ENCODE measurements around the gene SLC24A2.

SLC24A2 gene

GRCh38 chr9:19754921-19755320 lies 33.9 kb downstream of the SLC24A2 start:
- no peak for DNase-seq

DNA sequence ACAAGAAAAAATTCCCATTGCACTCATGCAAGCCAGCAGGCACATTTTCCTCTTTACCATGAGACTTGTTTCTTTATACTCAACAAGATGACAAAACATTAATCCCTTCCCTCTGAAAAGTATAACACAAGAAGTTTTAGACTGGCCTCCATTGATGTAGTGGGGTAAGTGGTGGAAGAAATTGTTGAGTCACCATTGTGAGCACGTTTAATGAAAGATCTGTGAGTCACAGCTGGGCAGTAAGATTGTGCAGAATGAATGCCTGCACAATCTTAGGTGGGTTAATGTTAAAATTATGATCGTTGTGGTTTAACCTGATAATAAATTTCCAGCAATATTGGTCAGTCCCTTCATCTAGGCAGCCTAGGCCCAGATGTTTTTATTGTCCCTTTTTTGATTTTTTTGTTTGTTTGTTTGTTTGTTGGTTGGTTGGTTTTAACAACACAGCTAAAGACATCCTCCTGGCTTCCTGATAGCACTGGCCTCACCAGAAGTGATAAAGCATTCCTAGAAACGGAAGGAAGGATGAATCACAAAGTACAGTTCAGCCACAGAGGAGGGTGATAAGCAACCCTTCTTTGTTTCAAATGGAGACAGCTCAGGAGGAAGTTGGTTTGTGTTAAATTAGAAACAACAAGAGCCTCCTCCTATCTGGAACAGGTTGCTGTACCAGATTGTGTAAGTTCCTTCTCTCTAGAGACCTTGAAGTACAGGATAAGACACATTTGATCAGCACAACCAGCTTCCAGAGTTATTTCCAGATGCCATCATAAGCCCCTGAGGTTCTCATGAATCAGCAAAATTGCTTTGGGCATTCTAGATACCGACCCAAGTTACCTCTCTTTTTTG lies 40.3 kb downstream of the SLC24A2 start:
- no peak for DNase-seq

- DNase-seq = no peak
Observed at GRCh38 chr9:19746223-19746622, 42.6 kb downstream of the SLC24A2 start.

DNA sequence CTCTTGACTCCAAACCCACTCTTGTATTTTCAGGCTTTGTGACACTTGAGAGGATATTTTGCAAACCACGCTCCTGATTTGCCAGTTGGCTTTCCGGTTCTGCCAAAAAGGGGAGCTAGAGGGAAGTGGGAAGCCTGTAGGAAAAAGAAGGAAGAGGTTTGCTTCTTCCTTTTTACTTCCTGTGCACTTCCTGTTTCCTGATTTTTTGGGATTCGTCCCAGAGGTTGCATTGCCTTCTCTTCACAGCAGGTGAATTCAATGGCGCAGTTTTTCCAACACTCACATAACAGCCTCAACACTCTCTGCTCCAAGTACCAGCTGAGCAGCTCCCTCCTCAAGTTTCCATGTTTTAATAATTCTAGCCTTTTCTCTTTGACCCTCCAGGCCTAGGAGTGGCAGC lies 47.7 kb downstream of the SLC24A2 start:
- no peak for DNase-seq
